Stimulated activated CD4-positive, alpha-beta T cell treated with anti-CD3 and anti-CD28 coated beads, TNF-alpha, amount 100 ng/mL, for 48 hours (primary cell): Measurements from ENCODE around the gene NDEL1.

ENCODE experiments used
- DNase-seq, 3 donors: peaks; one replicate each; pipeline ENCODE4 v3.0.0-alpha.2; 2020; ENCODE audit warnings: low read depth in 3 of 3

NDEL1 gene

DNA sequence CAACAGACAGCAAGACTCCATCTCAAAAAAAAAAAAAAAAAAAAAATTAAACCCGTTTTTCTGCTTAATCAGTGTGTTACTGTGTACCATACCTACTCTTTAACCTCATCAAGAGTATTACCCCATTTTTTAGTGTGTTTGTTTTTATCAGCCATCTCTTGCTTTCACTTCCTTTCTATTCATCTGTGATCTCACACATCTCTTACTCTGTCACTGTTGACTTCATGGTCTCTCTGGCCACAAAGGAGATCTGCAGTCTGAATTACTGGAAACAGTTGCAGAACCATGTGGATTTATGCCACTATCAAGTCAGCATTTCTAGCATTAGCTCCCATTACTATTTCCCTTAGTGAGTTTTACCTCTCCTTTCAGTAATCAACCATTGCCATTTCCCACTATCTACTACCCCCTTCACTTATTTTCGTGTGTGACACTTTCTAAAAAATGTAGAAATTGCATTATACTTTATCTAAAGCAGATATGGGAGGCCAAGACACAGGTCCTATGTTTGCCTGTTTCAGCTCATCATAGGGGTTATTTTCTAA lies 20.1 kb downstream of the NDEL1 start:
- DNase-seq = no peak

GRCh38 chr17:8458128-8458527 lies 22.4 kb downstream of the NDEL1 start:
- no peak for DNase-seq

- no peak for DNase-seq
Measured at GRCh38 chr17:8459107-8459506, 23.4 kb downstream of the NDEL1 start.

DNA sequence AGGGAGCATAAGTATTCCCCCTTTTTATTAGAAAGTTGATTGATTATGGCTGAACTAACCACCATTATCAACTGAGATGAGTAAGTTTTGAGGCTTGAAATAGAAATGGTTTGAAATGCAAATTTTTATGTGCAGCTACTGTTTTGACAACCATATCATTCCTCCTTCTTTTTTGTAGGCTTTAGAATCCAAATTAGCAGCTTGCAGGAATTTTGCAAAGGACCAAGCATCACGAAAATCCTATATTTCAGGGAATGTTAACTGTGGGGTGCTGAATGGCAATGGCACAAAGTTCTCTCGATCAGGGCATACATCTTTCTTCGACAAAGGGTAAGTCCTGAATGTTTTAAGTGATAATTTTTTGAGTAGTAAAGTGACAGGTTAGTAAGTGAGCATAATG lies 24.1 kb downstream of the NDEL1 start:
- no peak for DNase-seq

DNA sequence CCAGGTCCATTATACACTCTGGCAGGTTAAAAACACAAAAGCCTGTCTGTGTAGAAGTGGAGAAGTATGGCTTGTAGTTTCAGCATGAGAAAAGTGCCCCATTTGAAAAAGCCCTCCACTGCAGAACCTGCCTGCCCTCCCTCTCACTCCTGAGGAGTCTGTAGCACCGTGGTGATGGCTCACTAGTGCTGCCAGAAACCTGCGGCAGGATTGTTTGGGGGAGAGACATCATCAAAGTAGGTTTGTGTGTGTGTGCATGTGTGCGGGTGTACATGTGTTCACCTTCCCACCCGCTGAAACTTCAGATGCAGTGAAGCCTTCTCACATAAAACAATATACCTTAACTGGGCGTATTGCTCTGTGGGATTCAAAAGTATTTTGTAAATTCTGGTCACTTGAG lies 26.9 kb downstream of the NDEL1 start:
- DNase-seq = no peak

- no peak for DNase-seq
Measured at GRCh38 chr17:8463099-8463498, 27.4 kb downstream of the NDEL1 start.

DNA sequence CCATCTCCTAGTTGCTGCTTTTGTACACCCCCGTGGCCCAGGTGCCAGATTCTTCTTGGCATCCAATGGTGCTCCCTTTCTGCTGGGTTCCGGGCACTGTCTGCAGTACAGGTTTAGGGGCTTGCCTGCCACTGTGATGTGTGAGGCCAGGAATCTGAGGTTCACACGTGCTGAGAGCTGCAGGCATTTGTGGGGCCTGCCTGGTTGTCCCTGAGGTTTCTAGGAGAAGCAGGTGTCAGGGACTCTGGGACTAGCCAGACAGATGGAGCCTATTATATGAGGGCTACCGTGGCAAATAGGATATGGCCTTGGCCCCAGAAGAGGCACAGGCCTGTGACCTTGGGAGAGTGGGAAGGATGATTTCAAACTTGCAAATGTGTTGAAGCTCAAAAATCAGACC lies 29.3 kb downstream of the NDEL1 start:
- no peak for DNase-seq

GRCh38 chr17:8465356-8465755 lies 29.7 kb downstream of the NDEL1 start:
- DNase-seq = no peak

DNA sequence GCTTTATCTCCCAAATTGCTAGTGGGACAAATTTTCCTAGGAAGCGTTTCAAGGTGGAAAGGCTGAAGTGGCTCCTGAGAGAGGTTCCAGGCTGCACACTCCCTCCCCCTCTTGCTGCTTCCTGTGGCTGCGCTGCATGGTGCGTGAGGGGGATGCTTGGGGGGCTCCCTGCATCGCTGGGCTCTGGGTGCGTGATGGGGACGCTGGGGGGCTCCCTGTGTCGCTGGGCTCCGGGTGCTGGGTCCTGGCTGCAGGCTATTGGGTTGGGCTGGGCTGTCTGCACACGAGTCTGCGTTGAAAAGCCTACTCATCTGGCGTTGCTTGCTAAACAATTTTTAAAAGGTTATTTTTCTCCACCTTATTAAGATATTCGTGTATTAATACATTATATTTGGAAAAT lies 30.1 kb downstream of the NDEL1 start:
- no peak for DNase-seq

- DNase-seq = no peak
Measured at GRCh38 chr17:8466456-8466855, 30.8 kb downstream of the NDEL1 start.

DNA sequence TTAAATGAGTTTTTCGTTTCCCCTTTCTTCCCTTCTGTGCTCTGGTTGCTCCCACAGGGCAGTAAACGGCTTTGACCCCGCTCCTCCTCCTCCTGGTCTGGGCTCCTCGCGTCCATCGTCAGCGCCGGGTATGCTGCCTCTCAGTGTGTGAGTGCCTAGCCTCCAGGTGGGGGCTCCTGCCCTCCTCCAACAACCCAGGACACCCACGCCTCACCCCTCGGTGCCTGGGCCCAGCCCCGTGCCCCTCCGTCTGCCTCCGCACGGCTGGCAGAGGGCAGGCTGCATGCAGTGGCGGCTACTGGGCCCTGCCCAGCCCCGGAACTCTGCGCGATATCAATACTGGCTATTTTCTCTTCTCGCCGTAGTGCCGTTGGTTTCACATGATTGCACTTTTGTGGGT lies 31.2 kb downstream of the NDEL1 start:
- no peak for DNase-seq

DNA sequence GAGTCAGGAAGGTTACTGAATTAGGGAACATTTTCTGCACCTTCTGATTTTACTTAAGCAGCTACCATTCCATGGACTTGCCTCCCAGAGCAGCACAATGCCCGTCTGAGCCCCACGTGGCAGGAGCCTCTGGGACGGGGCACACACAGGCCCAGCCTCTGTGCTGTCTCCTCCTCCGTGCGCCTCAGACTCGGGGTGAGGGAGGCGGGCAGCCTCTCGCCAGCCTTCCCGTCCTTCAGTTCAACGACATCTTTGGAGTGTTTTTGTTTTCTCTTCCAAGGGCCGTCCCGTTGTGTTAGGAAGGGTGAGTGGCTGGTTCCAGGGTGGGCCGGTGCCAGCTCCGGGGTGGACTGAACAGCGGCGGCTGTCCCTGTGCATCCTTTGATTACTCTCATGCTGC lies 31.8 kb downstream of the NDEL1 start:
- DNase-seq = no peak

DNA sequence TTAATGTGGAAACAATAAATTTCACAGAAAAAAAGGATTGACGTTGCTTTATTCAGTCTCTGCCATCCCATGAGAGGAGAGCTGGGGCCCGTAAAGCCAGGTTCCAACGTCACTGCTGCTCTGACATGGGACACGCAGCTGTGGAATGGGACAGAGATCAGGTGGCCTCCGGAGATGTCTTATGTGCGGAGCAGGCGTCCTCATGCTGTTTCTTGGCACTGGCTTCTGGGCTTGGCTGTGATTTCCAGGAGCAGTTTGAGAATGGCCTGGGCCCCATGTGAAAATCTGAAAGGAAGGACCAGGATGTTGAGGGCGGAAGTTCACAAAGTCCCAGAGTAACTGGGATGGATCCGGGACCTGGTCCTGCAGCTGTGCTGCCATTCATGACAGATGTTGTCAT lies 32.4 kb downstream of the NDEL1 start:
- DNase-seq = no peak

DNA sequence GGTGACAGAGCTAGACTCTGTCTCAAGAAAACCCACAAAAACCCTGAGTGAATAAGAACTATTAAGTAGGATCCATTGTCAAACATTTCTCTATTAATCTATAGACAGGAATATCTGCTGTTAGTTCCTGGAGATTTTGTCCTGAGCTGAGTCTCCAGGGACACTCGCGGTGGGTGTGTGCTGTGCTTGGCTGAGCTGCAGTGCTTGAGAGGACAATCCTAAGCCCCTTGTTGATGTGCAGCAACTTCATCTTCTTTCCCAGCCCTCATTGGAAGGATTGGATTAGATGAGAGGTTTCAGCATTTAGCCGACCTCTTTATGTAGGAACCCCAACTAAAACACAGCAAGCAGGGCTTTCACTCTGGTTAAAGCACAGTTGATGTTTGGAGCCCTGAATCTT lies 33.3 kb downstream of the NDEL1 start:
- no peak for DNase-seq

GRCh38 chr17:8469964-8470363 lies 34.3 kb downstream of the NDEL1 start:
- DNase-seq = no peak

- no peak for DNase-seq
Measured at GRCh38 chr17:8470447-8471047, 34.9 kb downstream of the NDEL1 start.

DNA sequence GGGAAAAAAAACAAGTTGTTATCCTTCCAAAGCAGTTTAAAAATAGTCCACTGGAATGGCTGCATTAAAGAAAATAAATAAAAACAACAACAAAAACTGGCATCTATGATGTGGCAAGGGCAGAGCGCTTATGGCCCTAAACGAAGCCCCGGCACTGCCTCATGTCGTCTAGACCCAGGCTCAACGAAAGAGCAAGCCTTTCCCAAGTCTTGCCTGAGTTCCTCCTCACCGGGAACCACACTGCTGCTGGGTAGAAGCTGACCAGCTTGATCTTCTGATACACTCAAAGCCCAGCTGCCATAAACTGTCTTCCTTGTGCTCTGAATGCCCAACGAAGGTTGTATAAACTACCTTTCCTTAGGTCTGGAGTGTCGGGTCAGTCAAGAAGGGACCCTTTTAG lies 37.0 kb downstream of the NDEL1 start:
- DNase-seq = no peak

DNA sequence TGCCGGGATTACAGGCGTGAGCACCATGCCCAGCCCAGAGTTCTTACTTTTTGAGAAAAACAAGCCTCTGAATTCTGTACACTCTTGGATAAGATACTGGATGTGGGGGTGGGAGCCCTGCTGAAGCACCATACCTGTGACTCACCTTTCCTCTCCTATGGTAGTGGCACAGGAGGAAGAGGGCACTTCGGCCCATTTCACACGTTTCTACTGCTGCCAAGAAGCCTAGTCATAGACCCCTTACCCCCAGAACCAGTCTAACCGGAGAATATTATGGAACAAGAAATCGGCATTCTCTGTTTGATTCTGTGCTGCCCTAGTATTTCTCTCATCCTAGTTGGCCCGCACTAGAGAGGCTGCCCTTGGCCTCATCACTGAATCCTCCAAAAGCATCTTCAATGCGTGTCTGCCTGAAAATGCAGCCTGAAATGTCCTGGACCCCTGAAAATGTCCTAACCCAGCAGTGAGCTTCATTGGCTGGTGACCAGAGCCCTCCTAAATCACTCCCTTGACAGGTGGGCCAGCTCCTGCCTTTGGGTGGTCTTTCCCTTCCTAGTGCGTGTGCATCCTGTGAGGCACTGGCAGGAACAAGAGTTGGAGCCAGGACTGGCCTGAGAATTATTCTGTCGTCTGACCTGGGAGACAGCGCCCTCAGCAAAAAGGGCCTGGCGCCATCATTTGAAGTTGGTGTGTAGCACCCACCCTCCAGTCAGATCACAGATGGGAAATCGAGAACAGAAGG lies 37.9 kb downstream of the NDEL1 start:
- no peak for DNase-seq

- no peak for DNase-seq
Measured at GRCh38 chr17:8474826-8475225, 39.1 kb downstream of the NDEL1 start.

DNA sequence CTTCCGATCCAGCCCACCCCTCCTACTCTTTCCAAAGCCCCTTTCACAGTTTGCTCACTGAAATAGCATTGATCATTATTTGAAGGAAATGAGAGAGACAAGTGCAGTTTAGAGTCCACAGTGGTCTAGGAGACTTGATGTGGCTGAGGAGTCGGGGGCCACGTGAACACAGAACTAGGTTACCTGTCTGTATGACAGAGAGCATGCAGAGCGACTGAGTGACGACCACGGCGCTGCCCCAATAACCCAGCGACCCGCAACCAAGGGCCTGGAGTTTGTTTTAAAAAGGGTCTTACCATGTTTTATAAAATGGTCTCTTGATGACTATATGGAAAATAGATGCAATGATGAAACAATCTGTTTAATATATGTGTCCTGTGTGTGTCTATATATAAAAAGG lies 39.5 kb downstream of the NDEL1 start:
- DNase-seq = no peak

- DNase-seq = no peak
Measured at GRCh38 chr17:8475781-8476180, 40.1 kb downstream of the NDEL1 start.

DNA sequence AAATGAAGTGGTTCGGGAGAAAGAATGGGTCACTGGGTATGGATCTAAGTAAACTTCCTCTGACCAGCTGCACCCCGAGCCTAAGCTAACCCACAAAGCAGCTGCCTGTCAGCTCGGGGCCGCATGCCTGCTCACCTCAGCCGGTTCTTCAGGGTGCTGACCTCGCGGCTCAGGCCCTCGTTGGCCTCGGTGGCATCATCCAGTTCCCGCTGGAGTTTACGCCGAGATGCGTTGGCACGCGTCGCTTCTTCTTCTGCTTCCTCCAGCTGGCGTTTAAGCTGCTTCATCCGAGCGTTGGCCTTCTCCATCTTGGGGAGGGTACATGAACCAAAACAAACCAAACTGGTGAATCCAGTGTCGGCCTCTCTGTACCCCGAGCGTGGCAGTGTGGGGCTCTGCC lies 41.1 kb downstream of the NDEL1 start:
- no peak for DNase-seq

- DNase-seq = no peak
Measured at GRCh38 chr17:8477171-8477570, 41.5 kb downstream of the NDEL1 start.
